RWPE1 (cell line): Measurements from ENCODE around the gene IFNG-AS1.

Source experiments
- CTCF ChIA-PET: fragments of 350-600 bp; sonication (Branson Sonifier 250); formaldehyde crosslinking; extraction: SDS; loops from one replicate; lab custom pipeline; 2021; lab: Yijun Ruan, JAX
- POLR2A ChIA-PET: fragments of 400-600 bp; formaldehyde crosslinking; extraction: SDS; loops from one replicate; lab custom pipeline; 2020; ENCODE audit warnings: antibody characterized with exemption; ENCODE audit not compliant: low non-redundant PET; lab: Yijun Ruan, JAX
- DNase-seq: peaks from one replicate; pipeline ENCODE4 v3.0.0; 2012; ENCODE audit warnings: low spot score
- H3K27ac ChIP-seq: fragments of 450-650 bp; 2 replicates; pipeline ENCODE4 v1.5.1; 2017
- TF ChIP-seq, protein P1 (sequence below): fragments of 450-650 bp; conservative IDR thresholded peaks from 2 replicates; pipeline ENCODE4 v1.5.1; 2017; ENCODE audit warnings: low read depth, mild to moderate bottlenecking

The IFNG-AS1 gene

GRCh38 chr12:68011206-68011881, 22.1 kb downstream of the IFNG-AS1 start:
- no peak for DNase-seq
- H3K27ac ChIP-seq, result no peak overlapping the region
- TF ChIP-seq, protein P1, sequence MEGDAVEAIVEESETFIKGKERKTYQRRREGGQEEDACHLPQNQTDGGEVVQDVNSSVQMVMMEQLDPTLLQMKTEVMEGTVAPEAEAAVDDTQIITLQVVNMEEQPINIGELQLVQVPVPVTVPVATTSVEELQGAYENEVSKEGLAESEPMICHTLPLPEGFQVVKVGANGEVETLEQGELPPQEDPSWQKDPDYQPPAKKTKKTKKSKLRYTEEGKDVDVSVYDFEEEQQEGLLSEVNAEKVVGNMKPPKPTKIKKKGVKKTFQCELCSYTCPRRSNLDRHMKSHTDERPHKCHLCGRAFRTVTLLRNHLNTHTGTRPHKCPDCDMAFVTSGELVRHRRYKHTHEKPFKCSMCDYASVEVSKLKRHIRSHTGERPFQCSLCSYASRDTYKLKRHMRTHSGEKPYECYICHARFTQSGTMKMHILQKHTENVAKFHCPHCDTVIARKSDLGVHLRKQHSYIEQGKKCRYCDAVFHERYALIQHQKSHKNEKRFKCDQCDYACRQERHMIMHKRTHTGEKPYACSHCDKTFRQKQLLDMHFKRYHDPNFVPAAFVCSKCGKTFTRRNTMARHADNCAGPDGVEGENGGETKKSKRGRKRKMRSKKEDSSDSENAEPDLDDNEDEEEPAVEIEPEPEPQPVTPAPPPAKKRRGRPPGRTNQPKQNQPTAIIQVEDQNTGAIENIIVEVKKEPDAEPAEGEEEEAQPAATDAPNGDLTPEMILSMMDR, result no peak
- ChIA-PET POLR2A (no interaction called here), CTCF (interaction anchor here (0.5 to 0.7 kb wide), 3 partner anchors 10 to 213 kb away, joined by 3 to 4 read pairs (median 4); no protein-coding TSS in a partner anchor)

- CTCF ChIA-PET, result interaction anchor here (0.5 to 0.8 kb wide), 4 partner anchors 10 to 146 kb away, joined by 3 to 4 read pairs (median 4); no protein-coding TSS in a partner anchor
- POLR2A ChIA-PET, result no interaction called here
- DNase-seq, result no peak
- TF ChIP-seq, protein P1, result no peak
- no peak overlapping the region for H3K27ac ChIP-seq
Measured at GRCh38 chr12:68011882-68012207, 22.6 kb downstream of the IFNG-AS1 start.

- POLR2A ChIA-PET, result no interaction called here
- CTCF ChIA-PET, result interaction anchor here (0.7 to 0.8 kb wide), 2 partner anchors 13 to 145 kb away, joined by 3 to 4 read pairs; no protein-coding TSS in a partner anchor
- TF ChIP-seq, protein P1, result no peak
- DNase-seq, result no peak
- no peak overlapping the region for H3K27ac ChIP-seq
Measured at GRCh38 chr12:68012712-68013111, 23.5 kb downstream of the IFNG-AS1 start.

GRCh38 chr12:68013181-68013580, 23.9 kb downstream of the IFNG-AS1 start:
- TF ChIP-seq, protein P1, result no peak
- DNase-seq, result no peak
- H3K27ac ChIP-seq, result no peak overlapping the region
- CTCF ChIA-PET, result no interaction called here
- POLR2A ChIA-PET, result no interaction called here

DNA sequence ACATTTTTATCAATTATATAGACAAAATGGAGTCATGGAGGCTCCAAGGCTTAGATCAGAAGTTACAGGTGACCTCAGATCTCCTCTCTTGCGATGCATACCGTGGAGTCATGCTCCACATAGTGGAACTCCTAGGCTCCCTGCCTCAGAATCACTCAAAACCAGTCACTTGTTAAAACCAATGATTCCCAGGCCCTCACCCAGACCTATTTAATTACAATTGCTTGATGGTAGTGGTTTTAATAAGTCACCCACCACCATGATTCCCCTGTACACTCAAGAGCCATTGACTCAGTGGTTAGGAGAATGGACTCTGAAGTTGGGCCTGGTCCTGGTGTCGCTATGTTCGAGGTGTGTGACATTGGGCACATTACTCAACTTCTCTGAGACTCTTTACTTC, 26.9 kb downstream of the IFNG-AS1 start:
- H3K27ac ChIP-seq, result no peak overlapping the region
- ChIA-PET POLR2A (no interaction called here), CTCF (no interaction called here)
- DNase-seq, result no peak
- TF ChIP-seq, protein P1, result no peak

- no peak for DNase-seq
- TF ChIP-seq, protein P1, result no peak
- ChIA-PET POLR2A (no interaction called here), CTCF (interaction anchor here (0.6 kb wide), 1 partner anchor 563 kb away, joined by 3 read pairs; no protein-coding TSS in a partner anchor)
- H3K27ac ChIP-seq, result no peak overlapping the region
Measured at GRCh38 chr12:68018315-68018714, 29.1 kb downstream of the IFNG-AS1 start.
